Ishikawa (cell line): ENCODE results near the gene KLF16.

ENCODE experiments used
- CEBPB ChIP-seq: IDR thresholded peaks from 2 replicates; pipeline ENCODE4 v1.6.1; 2012
- CREB1 ChIP-seq: IDR thresholded peaks from 2 replicates; pipeline ENCODE4 v1.6.1; 2012; ENCODE audit warnings: low read depth
- EGR1 ChIP-seq: IDR thresholded peaks from 2 replicates; pipeline ENCODE4 v1.6.1; 2012
- EP300 ChIP-seq: IDR thresholded peaks from 2 replicates; pipeline ENCODE4 v1.6.1; 2012; ENCODE audit warnings: borderline replicate concordance
- FOXM1 ChIP-seq: IDR thresholded peaks from 2 replicates; pipeline ENCODE4 v1.6.1; 2012; ENCODE audit warnings: low read depth, borderline replicate concordance
- NFIC ChIP-seq: IDR thresholded peaks from 2 replicates; pipeline ENCODE4 v1.6.1; 2012
- RAD21 ChIP-seq: IDR thresholded peaks from 2 replicates; pipeline ENCODE4 v1.6.1; 2012; ENCODE audit warnings: low read depth
- TAF1 ChIP-seq: IDR thresholded peaks from 2 replicates; pipeline ENCODE4 v1.6.1; 2012; ENCODE audit warnings: low read depth, mild to moderate bottlenecking
- TCF12 ChIP-seq: IDR thresholded peaks from 2 replicates; pipeline ENCODE4 v1.6.1; 2012; ENCODE audit warnings: low read depth
- TEAD4 ChIP-seq: IDR thresholded peaks from 2 replicates; pipeline ENCODE4 v1.6.1; 2012
- USF1 ChIP-seq: IDR thresholded peaks from 2 replicates; pipeline ENCODE4 v1.6.1; 2012
- YY1 ChIP-seq: IDR thresholded peaks from 2 replicates; pipeline ENCODE4 v1.6.1; 2012; ENCODE audit warnings: low read depth
- ZBTB7A ChIP-seq: IDR thresholded peaks from 2 replicates; pipeline ENCODE4 v1.6.1; 2012; ENCODE audit warnings: low read depth
- TF ChIP-seq, protein P1 (sequence below): IDR thresholded peaks from 2 replicates; pipeline ENCODE4 v1.6.1; 2012; ENCODE audit warnings: low read depth, mild to moderate bottlenecking
- TF ChIP-seq, protein P2 (sequence below): IDR thresholded peaks from 2 replicates; pipeline ENCODE4 v1.6.1; 2012

The KLF16 gene

DNA sequence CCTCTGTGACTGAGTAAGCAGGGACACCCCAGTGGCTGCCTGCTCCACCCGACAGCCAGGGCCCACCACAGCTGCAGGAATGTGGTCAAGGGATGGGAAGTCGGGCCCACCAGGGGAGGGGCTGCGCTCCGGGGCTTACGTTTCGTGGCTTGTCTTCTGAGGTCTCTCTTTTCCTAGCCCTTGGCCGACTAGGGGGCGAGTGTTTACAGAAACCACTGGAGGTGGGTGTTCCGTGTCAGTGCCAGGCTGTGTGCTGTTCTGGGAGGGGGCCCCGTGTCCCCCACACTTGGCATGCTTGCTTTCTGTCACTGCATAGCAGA is 46.3 kb upstream of the KLF16 start:
- no peak for TF ChIP-seq USF1
- no peak for TF ChIP-seq FOXM1

DNA sequence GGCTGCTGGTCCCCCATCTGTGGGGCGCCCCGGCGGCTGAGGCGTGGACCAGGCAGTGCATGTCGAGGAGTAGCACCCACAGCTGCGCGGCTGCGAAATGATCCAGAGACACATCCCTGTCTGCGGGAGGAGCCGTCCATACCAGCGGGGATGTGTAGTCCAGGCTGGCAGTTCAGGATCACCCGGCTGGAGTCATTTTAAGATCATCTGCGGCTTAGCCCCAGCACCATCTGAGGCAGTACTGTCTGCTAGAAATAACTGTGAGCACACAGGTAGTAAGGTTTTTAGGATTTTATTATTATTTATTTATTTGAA is 44.9 kb upstream of the KLF16 start:
- TF ChIP-seq ZBTB7A, result no peak
- no peak for TF ChIP-seq TCF12
- TF ChIP-seq RAD21, result no peak
- no peak for TF ChIP-seq FOXM1

- TF ChIP-seq YY1, result no peak
- TF ChIP-seq RAD21, result no peak
- no peak for TF ChIP-seq CEBPB
- TF ChIP-seq, protein P1, sequence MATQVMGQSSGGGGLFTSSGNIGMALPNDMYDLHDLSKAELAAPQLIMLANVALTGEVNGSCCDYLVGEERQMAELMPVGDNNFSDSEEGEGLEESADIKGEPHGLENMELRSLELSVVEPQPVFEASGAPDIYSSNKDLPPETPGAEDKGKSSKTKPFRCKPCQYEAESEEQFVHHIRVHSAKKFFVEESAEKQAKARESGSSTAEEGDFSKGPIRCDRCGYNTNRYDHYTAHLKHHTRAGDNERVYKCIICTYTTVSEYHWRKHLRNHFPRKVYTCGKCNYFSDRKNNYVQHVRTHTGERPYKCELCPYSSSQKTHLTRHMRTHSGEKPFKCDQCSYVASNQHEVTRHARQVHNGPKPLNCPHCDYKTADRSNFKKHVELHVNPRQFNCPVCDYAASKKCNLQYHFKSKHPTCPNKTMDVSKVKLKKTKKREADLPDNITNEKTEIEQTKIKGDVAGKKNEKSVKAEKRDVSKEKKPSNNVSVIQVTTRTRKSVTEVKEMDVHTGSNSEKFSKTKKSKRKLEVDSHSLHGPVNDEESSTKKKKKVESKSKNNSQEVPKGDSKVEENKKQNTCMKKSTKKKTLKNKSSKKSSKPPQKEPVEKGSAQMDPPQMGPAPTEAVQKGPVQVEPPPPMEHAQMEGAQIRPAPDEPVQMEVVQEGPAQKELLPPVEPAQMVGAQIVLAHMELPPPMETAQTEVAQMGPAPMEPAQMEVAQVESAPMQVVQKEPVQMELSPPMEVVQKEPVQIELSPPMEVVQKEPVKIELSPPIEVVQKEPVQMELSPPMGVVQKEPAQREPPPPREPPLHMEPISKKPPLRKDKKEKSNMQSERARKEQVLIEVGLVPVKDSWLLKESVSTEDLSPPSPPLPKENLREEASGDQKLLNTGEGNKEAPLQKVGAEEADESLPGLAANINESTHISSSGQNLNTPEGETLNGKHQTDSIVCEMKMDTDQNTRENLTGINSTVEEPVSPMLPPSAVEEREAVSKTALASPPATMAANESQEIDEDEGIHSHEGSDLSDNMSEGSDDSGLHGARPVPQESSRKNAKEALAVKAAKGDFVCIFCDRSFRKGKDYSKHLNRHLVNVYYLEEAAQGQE, result no peak
- TF ChIP-seq USF1, result no peak
- TF ChIP-seq ZBTB7A, result no peak
- TF ChIP-seq NFIC, result no peak
- TF ChIP-seq CREB1, result no peak
- TF ChIP-seq FOXM1, result no peak
- no peak for TF ChIP-seq TAF1
- TF ChIP-seq TCF12, result no peak
Observed at GRCh38 chr19:1907563-1908363, 44.4 kb upstream of the KLF16 start.

DNA sequence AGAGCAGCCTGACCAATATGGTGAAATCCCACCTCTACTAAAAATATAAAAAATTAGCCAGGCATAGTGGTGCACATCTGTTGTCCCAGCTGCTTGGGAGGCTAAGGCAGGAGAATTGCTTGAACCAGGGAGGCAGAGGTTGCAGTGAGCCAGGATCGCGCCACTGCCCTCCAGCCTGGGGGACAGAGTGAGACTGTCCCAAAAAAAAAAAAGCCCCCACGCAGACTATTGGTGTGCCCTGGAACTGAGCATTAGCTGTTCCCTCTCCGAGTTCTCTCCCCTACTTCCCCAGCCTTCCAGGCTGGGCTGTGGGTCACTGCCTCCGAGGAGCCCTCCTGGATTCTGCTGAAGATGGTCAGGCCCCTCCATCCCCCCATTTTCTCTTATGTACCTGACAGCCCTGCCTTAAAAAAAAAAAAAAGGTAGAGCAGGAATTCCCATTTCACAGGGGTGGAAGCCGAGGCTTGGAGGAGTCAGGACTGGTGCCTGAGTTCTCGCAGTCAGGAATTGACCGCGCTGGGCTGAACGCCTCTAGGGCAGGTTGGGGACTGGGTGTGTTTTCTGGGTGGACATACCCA is 43.7 kb upstream of the KLF16 start:
- TF ChIP-seq USF1 (no peak), CREB1 (no peak)

DNA sequence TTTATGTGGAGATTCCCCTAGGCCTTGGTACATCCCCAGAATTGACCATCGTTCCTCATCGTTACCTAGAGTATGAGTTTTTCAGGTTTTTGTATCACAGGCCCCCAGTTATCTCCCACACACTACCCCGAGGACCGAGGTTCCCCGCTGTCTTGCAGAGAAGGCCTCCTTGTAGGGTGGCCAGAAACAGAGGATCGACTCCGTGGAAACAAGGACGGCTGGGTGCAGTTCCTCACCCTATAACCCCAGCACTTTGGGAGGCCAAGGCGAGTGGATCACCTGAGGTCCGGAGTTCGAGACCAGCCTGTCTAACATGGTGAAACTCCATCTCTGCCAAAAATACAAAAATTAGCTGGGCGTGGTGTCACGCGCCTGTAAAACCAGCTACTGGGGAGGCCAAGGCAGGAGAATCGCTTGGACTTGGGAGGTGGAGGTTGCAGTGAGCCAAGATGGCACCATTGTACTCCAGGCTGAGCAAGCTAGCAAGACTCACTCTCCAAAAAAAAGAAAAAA is 42.5 kb upstream of the KLF16 start:
- TF ChIP-seq FOXM1 (no peak), USF1 (no peak), ZBTB7A (no peak), CREB1 (no peak), TCF12 (no peak), CEBPB (no peak), NFIC (no peak), EGR1 (no peak), YY1 (no peak)
- TF ChIP-seq, protein P1, result no peak

GRCh38 chr19:1905110-1905862 is 41.9 kb upstream of the KLF16 start, which contains the start of the genes ADAT3 and SCAMP4:
TSS of gene ADAT3 (plus strand) at chr19:1905399. CDS start at chr19:1912048, 6,649 bp downstream.
TSS of gene SCAMP4 (plus strand) at chr19:1905399. CDS start at chr19:1915020, 9,621 bp downstream.
- TF ChIP-seq EGR1 (no peak), TCF12 (peak; percentile 26), ZBTB7A (0 out of 2 replicates have a peak, but pooled peaks have one; percentile 22), RAD21 (no peak), CEBPB (no peak), YY1 (0 out of 2 replicates have a peak, but pooled peaks have one; percentile 49), TEAD4 (no peak; the same call in 1 of the 2 replicates), EP300 (no peak), TAF1 (peak; percentile 73), FOXM1 (no peak), CREB1 (0 out of 2 replicates have a peak, but pooled peaks have one; percentile 54), NFIC (peak; percentile 28; the same call in 1 of the 2 replicates), USF1 (peak; percentile 98)
- TF ChIP-seq, protein P1, result no peak
- TF ChIP-seq, protein P2, sequence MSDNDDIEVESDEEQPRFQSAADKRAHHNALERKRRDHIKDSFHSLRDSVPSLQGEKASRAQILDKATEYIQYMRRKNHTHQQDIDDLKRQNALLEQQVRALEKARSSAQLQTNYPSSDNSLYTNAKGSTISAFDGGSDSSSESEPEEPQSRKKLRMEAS, result peak; percentile 80
